PFSK-1 (cell line): ENCODE measurements around the gene COL1A2.

ENCODE experiments used
- FOXP2 ChIP-seq: optimal IDR thresholded peaks from 2 replicates; pipeline ENCODE3; 2011; ENCODE audit warnings: borderline replicate concordance, control low read depth, inconsistent platforms; ENCODE audit not compliant: insufficient read depth; ENCODE audit errors: extremely low read length, extremely low read depth
- POLR2AphosphoS5 ChIP-seq: IDR thresholded peaks from 2 replicates; pipeline ENCODE4 v1.6.1; 2012; ENCODE audit warnings: low read depth, mild to moderate bottlenecking, control low read depth, low read length, moderate library complexity
- REST ChIP-seq, 2 experiments: IDR thresholded peaks; 2 replicates each; pipeline versions ENCODE4 v1.6.1 to v1.8.0; 2011 to 2012; ENCODE audit warnings: low read depth in 2 of 2, low read length in 2 of 2, control low read depth in 1 of 2, inconsistent platforms in 1 of 2, mild to moderate bottlenecking in 1 of 2, moderate library complexity in 1 of 2; ENCODE audit not compliant: insufficient read depth in 1 of 2
- SIN3A ChIP-seq: IDR thresholded peaks from 2 replicates; pipeline ENCODE4 v1.6.1; 2012; ENCODE audit warnings: mild to moderate bottlenecking, low read length, moderate library complexity, borderline replicate concordance; ENCODE audit not compliant: insufficient read depth
- TAF1 ChIP-seq: IDR thresholded peaks from 2 replicates; pipeline ENCODE4 v1.6.1; 2012; ENCODE audit warnings: low read length, control low read depth, borderline replicate concordance; ENCODE audit not compliant: insufficient read depth

Gene COL1A2

GRCh38 chr7:94453898-94454297 lies 59.2 kb downstream of the COL1A2 start:
- TF ChIP-seq POLR2AphosphoS5: no peak
- TF ChIP-seq REST (IDR thresholded peaks at IDR 0.05; ENCODE audit: insufficient read depth in 1 of 2, low read depth in 2 of 2, low read length in 2 of 2): no peak
- no peak for TF ChIP-seq TAF1
- no peak for TF ChIP-seq SIN3A
- TF ChIP-seq FOXP2: no peak

- TF ChIP-seq FOXP2 (no peak), POLR2AphosphoS5 (no peak), REST (IDR thresholded peaks at IDR 0.05; ENCODE audit: insufficient read depth in 1 of 2, low read depth in 2 of 2, low read length in 2 of 2) (no peak), TAF1 (no peak), SIN3A (no peak)
Observed at GRCh38 chr7:94458041-94458440, 63.3 kb downstream of the COL1A2 start.

GRCh38 chr7:94466516-94466915 lies 71.8 kb downstream of the COL1A2 start:
- no peak for TF ChIP-seq SIN3A
- no peak for TF ChIP-seq TAF1
- no peak for TF ChIP-seq REST (IDR thresholded peaks at IDR 0.05; ENCODE audit: insufficient read depth in 1 of 2, low read depth in 2 of 2, low read length in 2 of 2)
- TF ChIP-seq FOXP2: no peak
- TF ChIP-seq POLR2AphosphoS5: no peak

- TF ChIP-seq POLR2AphosphoS5 (no peak), SIN3A (no peak), FOXP2 (no peak), REST (IDR thresholded peaks at IDR 0.05; ENCODE audit: insufficient read depth in 1 of 2, low read depth in 2 of 2, low read length in 2 of 2) (no peak), TAF1 (no peak)
Observed at GRCh38 chr7:94471604-94472003, 76.9 kb downstream of the COL1A2 start.

- TF ChIP-seq REST (IDR thresholded peaks at IDR 0.05; ENCODE audit: insufficient read depth in 1 of 2, low read depth in 2 of 2, low read length in 2 of 2): no peak
- no peak for TF ChIP-seq POLR2AphosphoS5
- TF ChIP-seq FOXP2: no peak
- TF ChIP-seq SIN3A: no peak
- TF ChIP-seq TAF1: no peak
Observed at GRCh38 chr7:94472608-94473007, 77.9 kb downstream of the COL1A2 start.
